AG04450 (cell line): ENCODE data around the gene SLC4A4. TPM values are rescaled to one million over a fixed set of nuclear protein-coding genes. Genes with fewer than 3 reads are reported as not detected.

Experiments
- CTCF ChIA-PET: fragments of 300-600, 350-600 bp; formaldehyde crosslinking; extraction: SDS; loops from one replicate; lab custom pipeline; 2022; ENCODE audit warnings: antibody characterized with exemption, inconsistent platforms; lab: Charles Lee
- POLR2A ChIA-PET: fragments of 350-600 bp; formaldehyde crosslinking; extraction: SDS; loops from one replicate; lab custom pipeline; 2021; ENCODE audit warnings: antibody characterized with exemption, inconsistent platforms; lab: Yijun Ruan, JAX
- DNase-seq: peaks from one replicate; pipeline ENCODE4 v3.0.0-alpha.2; 2011; ENCODE audit warnings: low read depth, low spot score
- H3K27ac ChIP-seq: one replicate; pipeline ENCODE4 v1.5.1; 2012; ENCODE audit warnings: low read depth, low read length, control low read depth
- H3K27me3 ChIP-seq: one replicate; pipeline ENCODE4 v1.6.0; 2012; ENCODE audit warnings: low read length; ENCODE audit not compliant: control insufficient read depth, insufficient read depth
- H3K4me3 ChIP-seq: 2 replicates; pipeline ENCODE4 v1.5.1; 2011; ENCODE audit warnings: mild to moderate bottlenecking, low read depth, low read length, control low read depth
- H3K9me3 ChIP-seq: 2 replicates; pipeline ENCODE4 v1.5.1; 2012; ENCODE audit warnings: low read length; ENCODE audit not compliant: control insufficient read depth, insufficient read depth
- polyA plus RNA-seq: library from polyadenylated mRNA; depleted of rRNA; stranded (reverse); fragments of >200 nt; gene quantifications from 2 replicates; pipeline ENCODE4 v1.2.3, GENCODE V29; 2011
- TF ChIP-seq, protein P1 (sequence below): IDR thresholded peaks from 2 replicates; pipeline ENCODE4 v1.5.1; 2011; ENCODE audit warnings: low read depth, low read length, control low read depth, inconsistent platforms

Gene SLC4A4
- polyA plus RNA-seq, 1 experiment = 17.5 TPM

DNA sequence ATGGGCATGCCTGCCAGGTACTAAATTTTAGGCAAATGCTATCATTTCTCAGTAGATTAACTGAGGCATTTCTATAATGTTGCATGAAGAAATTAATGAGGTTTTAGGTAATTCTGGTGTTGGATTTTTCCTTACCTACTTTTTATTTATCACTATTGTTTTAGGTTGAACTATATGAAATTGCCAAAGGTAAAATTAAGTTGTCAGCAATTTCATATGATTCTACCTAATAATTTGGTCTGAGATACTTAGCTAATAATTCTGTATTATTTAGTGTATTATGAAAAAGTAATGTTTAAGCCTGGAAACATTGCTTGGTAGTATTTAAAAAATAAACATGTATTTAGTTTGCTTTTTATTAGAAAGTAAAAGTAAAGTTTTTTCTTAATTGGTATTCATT is 22.7 kb downstream of the SLC4A4 start:
- no peaks in the 10 kb centered on the region for H3K27me3 ChIP-seq
- CTCF ChIA-PET = no interaction called here
- no peak overlapping the region for H3K27ac ChIP-seq
- TF ChIP-seq, protein P1, sequence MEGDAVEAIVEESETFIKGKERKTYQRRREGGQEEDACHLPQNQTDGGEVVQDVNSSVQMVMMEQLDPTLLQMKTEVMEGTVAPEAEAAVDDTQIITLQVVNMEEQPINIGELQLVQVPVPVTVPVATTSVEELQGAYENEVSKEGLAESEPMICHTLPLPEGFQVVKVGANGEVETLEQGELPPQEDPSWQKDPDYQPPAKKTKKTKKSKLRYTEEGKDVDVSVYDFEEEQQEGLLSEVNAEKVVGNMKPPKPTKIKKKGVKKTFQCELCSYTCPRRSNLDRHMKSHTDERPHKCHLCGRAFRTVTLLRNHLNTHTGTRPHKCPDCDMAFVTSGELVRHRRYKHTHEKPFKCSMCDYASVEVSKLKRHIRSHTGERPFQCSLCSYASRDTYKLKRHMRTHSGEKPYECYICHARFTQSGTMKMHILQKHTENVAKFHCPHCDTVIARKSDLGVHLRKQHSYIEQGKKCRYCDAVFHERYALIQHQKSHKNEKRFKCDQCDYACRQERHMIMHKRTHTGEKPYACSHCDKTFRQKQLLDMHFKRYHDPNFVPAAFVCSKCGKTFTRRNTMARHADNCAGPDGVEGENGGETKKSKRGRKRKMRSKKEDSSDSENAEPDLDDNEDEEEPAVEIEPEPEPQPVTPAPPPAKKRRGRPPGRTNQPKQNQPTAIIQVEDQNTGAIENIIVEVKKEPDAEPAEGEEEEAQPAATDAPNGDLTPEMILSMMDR = no peak
- H3K4me3 ChIP-seq = no peak overlapping the region
- DNase-seq = no peak
- no peaks in the 10 kb centered on the region for H3K9me3 ChIP-seq
- POLR2A ChIA-PET = no interaction called here

DNA sequence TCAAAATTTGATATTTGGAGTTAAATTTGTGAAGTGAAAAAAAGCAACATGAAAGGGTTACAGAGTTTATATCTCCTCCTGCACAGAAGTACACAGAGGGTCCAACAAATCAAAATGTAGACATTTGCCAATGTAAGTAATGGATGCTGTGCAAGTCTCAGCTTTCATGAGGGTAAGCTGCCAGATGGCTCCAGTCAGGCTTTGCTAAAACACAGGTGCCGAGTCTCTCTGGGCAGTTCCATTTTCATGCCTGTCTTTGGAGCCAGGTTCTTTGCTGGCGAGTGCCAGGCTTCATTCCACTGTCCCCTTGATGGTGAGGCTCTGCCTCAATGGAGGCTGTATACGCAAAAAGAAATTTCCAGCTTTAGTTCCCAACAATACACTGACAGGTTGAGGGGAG is 27.9 kb downstream of the SLC4A4 start:
- Histone ChIP-seq H3K9me3 (no peaks in the 10 kb centered on the region), H3K4me3 (no peak overlapping the region), H3K27me3 (no peaks in the 10 kb centered on the region), H3K27ac (no peak overlapping the region)
- ChIA-PET CTCF (no interaction called here), POLR2A (no interaction called here)
- no peak for DNase-seq
- TF ChIP-seq, protein P1 = no peak

DNA sequence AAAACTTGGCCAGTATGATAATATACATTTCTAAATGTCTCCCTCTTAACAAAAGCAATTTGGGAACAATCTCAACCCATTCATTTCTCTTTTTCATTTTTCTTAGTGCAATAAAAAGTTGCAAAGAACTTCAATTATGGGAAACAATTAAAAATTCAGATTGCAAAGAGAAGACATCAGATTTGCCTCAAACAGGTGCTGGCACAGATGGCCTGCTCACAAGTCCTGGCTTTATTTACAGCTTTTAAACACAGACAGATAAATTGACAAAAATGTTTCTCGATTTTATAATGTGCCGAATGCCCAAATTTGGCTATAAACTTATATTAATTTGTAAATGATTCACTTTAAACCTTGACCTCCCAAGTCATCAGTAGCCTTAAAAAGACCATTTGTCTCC is 28.7 kb downstream of the SLC4A4 start:
- H3K27me3 ChIP-seq = no peaks in the 10 kb centered on the region
- CTCF ChIA-PET = no interaction called here
- H3K27ac ChIP-seq = no peak overlapping the region
- H3K4me3 ChIP-seq = no peak overlapping the region
- TF ChIP-seq, protein P1 = no peak
- POLR2A ChIA-PET = no interaction called here
- no peaks in the 10 kb centered on the region for H3K9me3 ChIP-seq
- no peak for DNase-seq

DNA sequence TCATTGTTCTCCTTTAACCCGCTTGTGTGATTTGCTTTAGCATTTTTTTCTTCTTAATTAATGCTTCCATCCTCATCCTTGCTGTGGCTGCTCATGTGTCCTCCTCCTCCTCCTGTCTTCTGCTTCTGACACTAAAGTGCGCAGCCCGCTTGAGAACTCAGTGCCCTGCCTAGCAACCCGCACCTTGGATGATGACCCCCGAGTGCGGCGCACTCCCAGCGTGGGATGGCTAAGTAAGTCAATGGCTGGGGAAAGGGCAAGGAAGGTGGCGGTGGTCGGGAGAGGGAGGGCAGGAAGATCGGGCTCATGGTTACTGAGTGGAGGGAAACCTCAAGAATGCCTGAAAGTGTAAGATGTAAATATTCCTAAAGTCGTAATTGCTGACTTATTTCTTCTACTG is 30.1 kb downstream of the SLC4A4 start:
- H3K9me3 ChIP-seq = no peaks in the 10 kb centered on the region
- POLR2A ChIA-PET = no interaction called here
- CTCF ChIA-PET = no interaction called here
- TF ChIP-seq, protein P1 = no peak
- H3K27ac ChIP-seq = no peak overlapping the region
- no peaks in the 10 kb centered on the region for H3K27me3 ChIP-seq
- no peak for DNase-seq
- H3K4me3 ChIP-seq = no peak overlapping the region

DNA sequence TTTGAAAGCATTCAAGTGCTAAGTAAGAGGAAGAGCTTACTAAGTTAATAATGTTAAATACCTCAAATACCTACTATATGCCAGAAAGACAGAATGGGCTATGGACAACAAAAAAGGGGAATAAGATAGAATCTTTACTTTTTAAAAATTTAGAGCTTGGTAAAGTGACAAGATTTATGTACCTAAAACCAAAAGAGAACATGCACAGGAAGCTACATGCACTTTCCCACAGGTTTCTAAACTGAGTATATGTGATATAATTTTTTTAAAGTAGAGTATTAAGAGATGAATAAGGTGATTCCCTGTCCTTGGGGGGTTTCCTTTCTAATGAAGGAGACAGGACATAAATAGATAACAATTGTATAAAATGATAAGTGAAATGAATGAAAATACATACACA is 30.7 kb downstream of the SLC4A4 start:
- TF ChIP-seq, protein P1 = no peak
- ChIA-PET POLR2A (no interaction called here), CTCF (interaction anchor here (0.7 kb wide), 1 partner anchor 233 kb away, joined by 3 read pairs; no protein-coding TSS in a partner anchor)
- no peak for DNase-seq
- Histone ChIP-seq H3K9me3 (no peaks in the 10 kb centered on the region), H3K27me3 (no peaks in the 10 kb centered on the region), H3K27ac (no peak overlapping the region), H3K4me3 (no peak overlapping the region)
